HG03565 (cell line): ENCODE measurements around the gene RBM38.
A peak's percentile ranks its signal among the peaks of the same experiment; 100 is the strongest.

ENCODE experiments used
- ATAC-seq: cut with Tn5 transposase; IDR thresholded peaks from one replicate; pipeline ENCODE4 v1.9.1; 2021; ENCODE audit warnings: mild to moderate bottlenecking, moderate library complexity; ENCODE audit not compliant: unreplicated experiment

RBM38 gene

DNA sequence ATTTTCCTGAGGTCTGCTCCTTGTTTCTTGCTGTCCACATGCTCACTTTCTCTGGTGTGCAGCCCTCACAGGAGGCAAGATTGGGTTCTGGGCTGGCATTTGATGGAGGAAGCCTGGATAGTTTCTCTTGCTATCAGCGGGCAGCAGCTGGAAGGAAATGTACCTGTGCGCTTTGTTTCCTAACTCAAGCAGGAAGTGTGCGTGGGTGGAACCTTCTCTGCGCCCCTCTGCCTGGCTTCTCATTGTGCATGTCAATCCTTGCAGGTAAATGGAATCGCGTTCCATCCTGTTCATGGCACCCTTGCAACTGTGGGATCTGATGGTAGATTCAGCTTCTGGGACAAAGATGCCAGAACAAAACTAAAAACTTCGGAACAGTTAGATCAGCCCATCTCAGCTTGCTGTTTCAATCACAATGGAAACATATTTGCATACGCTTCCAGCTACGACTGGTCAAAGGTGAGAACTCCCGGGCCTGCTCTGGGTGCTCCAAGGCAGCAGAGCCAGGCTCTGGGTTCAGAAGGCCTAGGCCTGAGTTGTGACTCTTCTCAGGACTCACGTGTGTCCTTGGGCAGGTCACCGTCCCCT lies 16.8 kb upstream of the RBM38 start:
- no peak for ATAC-seq

DNA sequence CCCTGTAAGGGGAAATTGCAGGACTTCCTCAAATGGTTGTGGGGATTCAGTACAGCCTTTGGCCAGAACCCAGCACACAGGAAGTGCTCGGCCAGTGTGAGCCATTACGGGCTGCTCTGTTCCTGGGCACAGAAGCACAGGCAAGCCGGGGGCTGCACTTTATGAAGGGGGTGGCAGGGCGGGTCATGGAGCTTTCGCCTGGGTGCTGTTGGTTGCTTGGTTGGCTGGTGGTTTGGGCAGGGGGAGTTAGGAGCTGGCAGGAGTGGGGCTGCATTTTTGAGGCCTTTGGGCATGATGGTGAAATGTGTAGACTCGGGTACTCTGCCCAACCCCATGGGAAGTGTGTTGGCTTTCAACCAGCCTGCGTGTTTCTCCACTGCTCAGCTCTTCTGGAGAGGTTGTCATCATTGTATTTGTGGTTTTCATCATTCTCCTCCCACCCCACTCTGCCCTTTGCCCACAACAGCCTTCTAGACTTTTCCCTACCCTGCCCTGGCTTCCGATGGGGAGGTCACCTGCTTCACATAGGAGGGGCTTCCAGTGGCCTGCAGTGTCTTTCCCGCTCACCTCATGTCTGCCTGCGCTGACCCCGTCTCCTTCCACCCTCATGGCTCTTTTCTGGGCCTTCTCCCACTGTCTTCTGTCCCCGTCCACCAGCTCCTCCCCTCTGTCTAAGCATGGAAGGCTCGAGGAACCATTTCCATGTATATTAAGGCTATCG lies 16.1 kb upstream of the RBM38 start:
- no peak for ATAC-seq

- no peak for ATAC-seq
Measured at GRCh38 chr20:57375652-57376230, 15.5 kb upstream of the RBM38 start.

GRCh38 chr20:57377350-57377749 lies 13.8 kb upstream of the RBM38 start:
- ATAC-seq, result no peak

DNA sequence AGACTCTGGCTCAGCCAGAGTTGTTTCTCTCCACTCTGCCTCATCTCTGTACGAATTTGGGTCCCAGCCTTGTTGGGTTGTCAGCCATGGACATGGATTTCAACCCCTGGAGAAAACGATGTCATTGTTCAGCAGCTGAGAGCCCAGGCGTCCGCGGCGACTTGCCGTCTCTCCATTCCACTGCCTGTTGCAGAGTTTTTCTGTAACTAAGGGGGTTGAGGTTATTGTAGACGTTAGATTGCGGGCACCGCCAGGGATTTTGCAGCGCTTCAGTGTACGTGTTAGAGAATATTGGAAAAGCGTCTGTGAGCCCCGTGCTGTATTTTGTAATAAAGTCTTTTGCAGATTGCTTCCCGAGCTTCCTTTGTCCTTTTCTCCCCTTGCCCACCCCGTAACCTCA lies 13.1 kb upstream of the RBM38 start:
- no peak for ATAC-seq

DNA sequence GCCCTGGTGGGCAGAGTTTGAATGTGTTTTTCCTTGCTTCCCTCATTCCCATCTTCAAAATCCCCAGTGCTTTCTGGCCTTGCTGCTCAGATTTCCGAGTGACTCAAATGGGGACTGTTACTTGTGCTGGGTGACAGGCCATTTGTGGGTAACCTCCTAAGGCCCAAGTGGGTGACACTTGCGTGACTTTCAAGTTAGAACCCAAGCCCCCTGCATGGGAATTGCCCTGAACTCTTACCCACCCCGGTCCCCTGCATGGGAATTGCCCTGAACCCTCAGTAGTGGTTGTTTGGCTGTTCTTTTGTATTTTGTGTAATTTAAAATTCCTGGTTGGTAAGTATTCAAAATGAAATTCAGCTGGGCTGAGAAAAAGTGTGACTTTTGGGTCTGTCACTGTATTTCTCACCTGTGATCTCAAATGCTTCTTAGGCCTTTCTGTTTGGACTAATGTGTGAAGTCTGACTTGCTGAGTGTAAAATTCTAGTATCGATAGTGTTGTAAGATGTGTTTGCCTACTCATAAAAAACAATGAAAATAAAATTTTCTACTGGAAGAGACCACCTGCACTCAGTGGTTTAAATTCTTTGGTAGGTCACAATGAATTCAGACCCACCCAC lies 12.4 kb upstream of the RBM38 start:
- no peak for ATAC-seq

- ATAC-seq, result no peak
Measured at GRCh38 chr20:57379263-57379647, 11.9 kb upstream of the RBM38 start.

GRCh38 chr20:57380081-57380750 lies 11.0 kb upstream of the RBM38 start:
- no peak for ATAC-seq

- ATAC-seq, result peak; percentile 56
Measured at GRCh38 chr20:57381596-57382503, 9.3 kb upstream of the RBM38 start.

DNA sequence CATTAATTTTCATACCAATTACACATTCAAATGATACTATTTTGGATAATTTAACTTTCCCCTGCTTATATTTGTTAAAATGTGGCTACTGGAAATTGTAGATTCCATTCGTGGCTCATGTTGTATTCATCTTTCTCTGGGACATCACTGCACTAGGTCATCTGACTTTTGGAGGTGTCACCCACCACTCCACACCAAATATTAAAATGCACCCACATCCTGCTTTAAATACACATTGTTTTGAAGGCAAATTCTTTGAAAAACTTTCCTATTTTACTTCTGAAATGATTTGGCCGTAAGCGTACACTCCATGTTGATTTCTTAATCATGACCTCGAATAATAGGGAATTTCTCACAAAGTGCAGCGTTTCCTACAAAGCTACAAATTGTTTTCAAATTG lies 8.7 kb upstream of the RBM38 start:
- ATAC-seq, result no peak

DNA sequence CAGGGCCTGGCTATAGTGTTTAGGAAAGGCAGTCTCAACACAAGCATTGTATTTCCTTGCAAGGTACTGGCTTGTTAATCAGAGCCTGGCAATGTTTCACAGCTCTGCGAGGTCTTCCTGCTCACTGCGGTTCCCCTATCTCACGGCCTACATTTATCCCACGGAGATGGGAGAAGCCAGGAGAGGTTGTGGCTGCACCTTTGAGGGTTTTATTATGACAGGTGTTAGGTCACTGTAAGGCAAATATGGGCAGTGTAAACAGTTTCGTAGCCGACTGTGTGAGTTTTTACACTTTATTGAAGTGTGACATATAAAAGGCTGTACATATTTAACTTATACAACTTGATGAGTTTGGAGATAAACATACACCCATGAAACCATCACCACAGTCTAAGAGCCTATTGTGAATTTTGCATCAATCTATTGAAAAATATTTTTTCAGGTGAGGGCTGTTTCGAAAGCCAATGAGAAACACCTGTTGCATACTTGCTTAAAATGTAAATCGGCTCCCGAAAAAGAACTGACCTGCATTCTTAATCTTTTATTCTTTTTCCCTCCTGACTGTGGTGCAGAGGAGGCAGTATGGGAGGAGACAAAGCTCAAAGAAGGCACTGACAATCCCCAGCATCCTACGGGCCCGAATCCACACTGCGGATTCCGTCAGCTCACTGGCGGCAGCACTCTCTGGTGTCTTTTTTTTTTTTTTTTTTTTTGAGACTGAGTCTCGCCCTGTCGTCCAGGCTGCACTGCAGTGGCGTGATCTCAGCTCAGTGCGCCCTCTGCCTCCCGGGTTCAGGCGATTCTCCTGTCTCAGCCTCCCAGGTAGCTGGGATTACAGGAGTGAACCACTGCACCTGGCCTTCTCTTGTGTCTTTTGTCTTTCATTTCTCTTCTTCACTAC lies 7.5 kb upstream of the RBM38 start:
- no peak for ATAC-seq

DNA sequence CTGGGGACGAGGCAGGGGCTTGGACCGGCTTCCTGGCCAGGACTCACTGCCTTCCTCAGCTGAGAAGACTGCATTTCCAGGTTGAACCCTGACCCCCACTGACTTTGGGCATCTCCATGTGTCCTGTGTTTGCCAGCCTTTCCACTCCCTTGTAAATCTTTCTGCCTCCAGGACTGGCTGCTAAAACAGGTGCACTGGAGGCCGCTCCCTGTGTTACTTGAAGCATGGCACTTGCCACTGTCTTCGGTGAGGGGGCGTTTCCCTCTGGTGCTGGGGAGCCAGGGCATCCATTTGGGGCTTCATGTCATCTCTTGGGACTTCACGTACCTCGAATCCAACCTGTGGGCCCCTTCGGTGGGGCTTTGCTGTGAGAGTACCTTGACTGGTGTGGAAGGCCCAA lies 6.7 kb upstream of the RBM38 start:
- ATAC-seq, result no peak

GRCh38 chr20:57384953-57385761 lies 6.0 kb upstream of the RBM38 start:
- no peak for ATAC-seq

GRCh38 chr20:57385940-57386339 lies 5.3 kb upstream of the RBM38 start:
- ATAC-seq, result no peak

- no peak for ATAC-seq
Measured at GRCh38 chr20:57386762-57387161, 4.4 kb upstream of the RBM38 start.

GRCh38 chr20:57387463-57387862 lies 3.7 kb upstream of the RBM38 start:
- ATAC-seq, result no peak

DNA sequence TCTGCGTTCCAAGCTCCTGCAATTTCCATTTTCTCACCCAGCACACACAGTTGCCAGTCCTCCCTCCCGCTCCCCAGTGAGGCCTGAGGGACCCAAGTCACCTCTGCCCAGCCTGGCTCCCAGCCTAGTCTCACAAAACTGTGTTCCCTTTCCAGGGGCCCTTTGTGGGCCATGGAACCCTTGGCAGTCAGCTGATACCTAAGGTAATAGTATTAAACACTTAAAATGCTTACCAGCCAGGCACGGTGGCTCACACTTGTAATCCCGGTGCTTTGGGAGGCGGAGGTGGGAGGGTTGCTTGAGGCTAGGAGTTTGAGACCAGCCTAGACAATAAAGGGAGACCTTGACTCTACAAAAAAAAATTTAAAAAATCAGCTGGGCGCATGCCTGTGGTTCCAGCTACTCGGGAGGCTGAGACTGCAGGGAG lies 3.2 kb upstream of the RBM38 start:
- ATAC-seq, result no peak

GRCh38 chr20:57388953-57389694 lies 2.1 kb upstream of the RBM38 start:
- no peak for ATAC-seq
